GM21526 (cell line): ENCODE measurements around the gene PLA2G4F.
"Not testable (repeated sequence)": the region's sequence is repeated elsewhere in the genome, so short reads cannot be mapped to it uniquely, and the experiment has no call there.

Source experiments
- ATAC-seq: cut with Tn5 transposase; IDR thresholded peaks from one replicate; pipeline ENCODE4 v1.9.1; 2021; ENCODE audit warnings: moderate library complexity; ENCODE audit not compliant: unreplicated experiment, low FRiP score

PLA2G4F gene

GRCh38 chr15:42104095-42104891 lies 52.1 kb downstream of the PLA2G4F start:
- ATAC-seq = no peak

GRCh38 chr15:42102646-42103235 lies 53.7 kb downstream of the PLA2G4F start:
- ATAC-seq = no peak

- ATAC-seq = no peak
Measured at GRCh38 chr15:42101861-42102260, 54.6 kb downstream of the PLA2G4F start.

GRCh38 chr15:42100021-42100800 lies 56.2 kb downstream of the PLA2G4F start:
- ATAC-seq = no peak

GRCh38 chr15:42097018-42097417 lies 59.4 kb downstream of the PLA2G4F start:
- ATAC-seq = no peak

GRCh38 chr15:42094512-42094963 lies 61.9 kb downstream of the PLA2G4F start, which contains the start of gene PLA2G4D:
TSS of gene PLA2G4D (minus strand) at chr15:42094562. CDS start at chr15:42094459, 103 bp downstream.
- ATAC-seq = no peak

GRCh38 chr15:42093966-42094365 lies 62.5 kb downstream of the PLA2G4F start:
- no peak for ATAC-seq

- ATAC-seq = no peak
Measured at GRCh38 chr15:42092398-42093318, 63.8 kb downstream of the PLA2G4F start.

- ATAC-seq = not testable (repeated sequence)
Measured at GRCh38 chr15:42091753-42092397, 64.6 kb downstream of the PLA2G4F start.

- ATAC-seq = no peak
Measured at GRCh38 chr15:42090781-42091180, 65.7 kb downstream of the PLA2G4F start.

GRCh38 chr15:42090370-42090769 lies 66.1 kb downstream of the PLA2G4F start:
- ATAC-seq = no peak

- no peak for ATAC-seq
Measured at GRCh38 chr15:42089942-42090341, 66.5 kb downstream of the PLA2G4F start.
